Forelimb muscle (tissue), 1 donor: ENCODE results near the gene PIEZO1. TPM values are rescaled to one million over a fixed set of nuclear protein-coding genes. Genes with fewer than 3 reads are reported as not detected.
"Not testable (repeated sequence)": the region's sequence is repeated elsewhere in the genome, so short reads cannot be mapped to it uniquely, and the experiment has no call there.

Source experiments
- DNase-seq: peaks from one replicate; pipeline ENCODE4 v3.0.0-alpha.2; 2013; ENCODE audit warnings: low read depth
- polyA plus RNA-seq: library from polyadenylated mRNA; unstranded; fragments of 120-200 nt; gene quantifications from one replicate; pipeline ENCODE4 v1.2.1, GENCODE V29; 2013; ENCODE audit not compliant: insufficient read length

Gene PIEZO1
- polyA plus RNA-seq, 1 donor, result 52.2 TPM

DNA sequence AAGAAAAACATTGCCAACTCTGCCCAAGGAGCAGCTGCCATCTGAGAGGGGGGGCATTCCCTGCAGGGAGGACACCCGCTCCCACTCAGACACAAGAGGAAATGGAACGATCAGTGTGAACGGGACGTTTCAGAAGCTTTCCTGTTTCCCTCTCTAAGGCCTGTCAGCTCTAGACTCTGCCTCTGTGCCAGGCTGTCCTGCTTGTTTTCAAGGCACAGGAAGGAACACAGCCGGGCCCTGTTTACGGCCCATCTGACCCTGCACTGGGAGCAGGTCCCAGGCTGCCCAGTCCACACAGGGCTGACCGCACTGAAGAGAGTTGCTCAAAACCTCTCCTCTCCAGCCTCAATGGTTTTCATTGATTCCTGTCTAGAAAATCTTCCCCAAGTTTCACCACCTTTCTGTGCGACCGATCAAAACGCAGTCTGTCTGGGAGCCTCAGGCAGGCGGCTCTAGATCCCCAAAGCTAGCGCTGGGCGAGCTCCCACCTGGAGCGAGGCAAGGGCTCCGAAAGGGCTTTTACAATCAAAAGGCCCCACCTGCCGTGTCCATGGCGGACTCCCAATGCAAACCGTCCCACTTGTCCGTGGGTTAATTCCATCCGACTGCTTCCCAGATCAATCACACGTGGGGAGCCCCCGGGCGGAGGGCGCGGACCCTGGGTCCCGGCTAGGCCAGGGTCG, 1.5 kb downstream of the PIEZO1 start:
- no peak for DNase-seq

DNA sequence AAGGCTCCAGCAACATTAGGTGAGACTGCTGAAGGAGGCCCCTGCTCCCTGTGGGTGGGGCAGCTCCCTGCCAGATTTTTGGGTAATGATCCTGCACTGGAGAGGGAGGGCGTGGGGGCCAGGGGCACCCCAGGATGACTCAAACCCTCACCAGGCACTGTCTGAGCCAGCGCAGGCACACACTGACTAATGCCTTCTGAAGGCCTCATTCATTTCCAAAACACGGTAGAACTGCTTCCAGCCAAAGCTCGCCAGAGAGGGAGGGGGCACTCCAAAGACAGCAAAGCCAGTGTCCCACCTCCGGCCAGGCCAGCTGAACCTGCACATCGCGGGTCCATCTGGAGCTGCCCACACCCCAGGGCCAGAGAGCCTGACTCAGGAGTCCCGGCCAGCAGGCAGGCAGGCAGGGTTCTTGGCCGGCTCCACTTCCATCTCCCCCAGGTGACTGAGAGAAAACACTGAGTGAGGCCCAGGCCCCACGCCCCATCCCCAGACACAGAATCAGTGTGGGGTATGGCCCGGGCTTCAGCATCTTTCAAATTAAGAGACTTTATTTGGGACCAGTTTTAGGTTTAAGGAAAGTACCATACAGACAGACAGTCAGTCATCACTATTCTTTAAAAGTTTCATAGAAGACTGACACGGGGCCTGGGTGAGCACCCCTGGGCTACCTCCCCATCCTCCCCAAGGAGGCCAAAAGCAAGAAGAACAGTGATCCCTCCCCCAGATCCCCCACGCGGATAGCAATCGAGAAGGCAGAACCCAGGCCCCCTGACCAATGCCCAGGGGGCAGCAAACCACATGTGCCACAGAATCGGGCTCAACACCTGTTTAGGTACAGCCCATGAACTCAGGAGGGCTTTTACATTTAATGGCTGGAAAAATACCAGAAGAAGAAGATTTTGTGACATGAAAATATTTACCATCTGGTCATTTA, 2.3 kb downstream of the PIEZO1 start:
- DNase-seq, result no peak

DNA sequence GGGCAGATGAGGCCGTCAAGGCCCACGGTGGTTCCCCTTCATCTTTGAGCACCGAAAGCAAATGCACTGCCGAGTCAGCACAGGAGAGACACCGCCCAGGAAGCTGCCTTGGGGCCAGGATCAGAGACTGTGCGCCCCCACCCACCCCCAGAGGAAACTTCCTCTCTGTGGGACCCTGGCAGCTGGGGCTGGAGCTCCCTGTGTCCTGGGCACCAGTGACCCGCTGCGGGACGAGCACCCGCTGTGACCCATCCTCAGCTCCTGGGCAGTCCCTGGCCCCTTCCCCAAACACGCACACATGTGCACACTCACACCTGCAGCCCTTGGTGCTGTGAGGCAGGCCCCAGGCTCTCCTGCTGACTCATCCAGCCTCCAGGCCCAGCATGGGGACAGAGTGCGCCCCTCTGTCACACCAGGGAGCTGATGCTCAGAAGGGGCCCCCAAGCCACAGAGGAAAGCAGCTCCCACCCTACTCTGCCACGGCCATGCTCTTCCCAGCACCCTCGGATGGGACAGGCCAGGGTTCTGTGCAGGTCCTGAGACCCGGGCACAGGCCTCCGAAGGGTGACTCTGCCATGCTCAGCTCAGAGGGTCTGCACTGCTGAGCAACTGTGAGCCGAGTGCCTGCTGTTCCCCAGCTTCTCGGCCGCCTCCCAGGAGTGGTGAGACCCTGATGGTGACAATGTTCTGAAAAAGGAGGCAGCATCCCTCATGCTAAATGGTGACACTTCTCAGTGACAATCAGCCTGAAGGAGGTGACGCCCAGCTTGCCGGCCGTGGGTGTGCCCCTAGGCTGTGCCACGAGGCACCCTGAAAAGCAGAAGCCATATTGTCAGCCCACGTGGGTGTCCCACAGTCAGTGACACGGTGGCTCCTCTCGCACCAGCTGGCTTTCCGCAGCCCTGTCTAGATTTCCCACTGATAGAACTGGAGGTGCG, 3.6 kb downstream of the PIEZO1 start:
- DNase-seq, result no peak

DNA sequence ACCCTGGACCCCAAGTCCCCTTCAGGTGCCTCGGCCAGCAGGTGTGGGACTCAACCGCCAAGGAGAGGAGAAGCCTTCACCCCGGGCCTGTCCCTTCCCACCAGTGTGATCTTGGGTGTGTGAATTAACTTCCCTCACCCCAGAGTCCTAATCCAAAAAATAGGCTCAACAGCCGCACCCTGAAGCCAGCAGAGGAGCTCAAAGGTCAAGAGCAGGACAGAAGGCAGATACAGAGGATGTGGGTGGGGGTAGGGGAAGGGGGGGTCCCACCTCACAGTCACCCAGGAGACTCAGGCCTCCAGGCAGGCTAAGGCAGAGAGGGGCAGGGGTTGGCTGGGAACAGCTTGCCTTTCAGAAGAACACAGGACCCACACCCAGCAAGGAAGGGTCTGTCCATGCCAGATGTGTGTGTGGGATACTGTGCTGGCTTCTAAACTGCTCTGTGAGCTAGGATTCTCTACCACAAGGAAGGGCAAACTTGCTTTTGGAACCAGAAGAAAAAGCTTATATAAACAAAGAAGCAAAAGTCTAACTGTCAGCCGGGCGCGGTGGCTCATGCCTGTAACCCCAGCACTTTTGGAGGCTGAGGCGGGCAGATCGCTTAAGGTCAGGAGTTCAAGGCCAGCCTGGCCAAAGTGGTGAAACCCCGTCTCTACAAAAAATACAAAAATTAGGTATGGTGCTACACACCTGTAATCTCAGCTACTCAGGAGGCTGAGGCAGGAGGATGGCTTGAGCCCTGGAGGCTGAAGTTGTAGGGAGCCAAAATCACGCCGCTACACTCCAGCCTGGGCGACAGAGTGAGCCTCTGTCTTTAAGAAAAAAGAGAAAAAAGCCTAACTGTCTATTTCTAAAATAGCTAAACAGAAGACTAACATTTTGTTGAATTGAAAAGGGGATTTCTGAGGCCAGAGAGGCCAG, 4.6 kb downstream of the PIEZO1 start:
- DNase-seq, result no peak

DNA sequence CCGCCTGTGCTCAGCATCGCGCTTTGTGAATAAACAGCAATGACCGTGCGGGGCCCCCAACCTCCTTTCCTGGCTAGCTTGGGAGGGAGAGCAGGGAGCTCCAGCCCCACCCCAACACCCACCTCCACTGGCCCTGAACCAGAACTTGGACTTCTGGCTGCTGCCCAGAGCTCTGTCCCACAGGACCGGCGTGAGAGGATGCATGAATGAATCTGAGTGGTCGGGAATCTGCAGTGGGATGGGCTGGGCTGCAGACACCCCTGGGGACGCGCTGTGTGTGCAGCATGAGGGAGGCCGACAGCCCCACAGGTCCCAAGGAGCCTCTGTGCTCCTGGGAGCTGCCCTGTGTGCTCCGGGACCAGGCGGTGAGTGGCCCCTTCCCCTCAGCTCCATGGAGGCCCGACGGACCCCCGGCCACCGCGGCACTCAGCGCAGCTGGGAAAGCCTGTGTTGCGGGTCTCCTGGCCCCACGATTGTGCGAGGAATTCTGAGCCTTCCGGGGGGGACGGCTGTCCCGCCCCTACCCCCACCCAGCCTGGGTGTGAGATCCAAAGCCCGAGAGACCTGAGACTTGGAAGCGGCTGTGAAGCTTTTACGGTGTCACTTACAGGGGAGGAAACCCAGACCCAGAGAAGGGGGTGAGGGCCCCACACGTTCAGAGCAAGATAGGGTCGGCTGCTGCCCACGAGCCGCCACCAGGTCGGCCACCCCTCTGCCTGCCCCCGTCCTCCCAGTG, 5.4 kb downstream of the PIEZO1 start:
- DNase-seq, result no peak

DNA sequence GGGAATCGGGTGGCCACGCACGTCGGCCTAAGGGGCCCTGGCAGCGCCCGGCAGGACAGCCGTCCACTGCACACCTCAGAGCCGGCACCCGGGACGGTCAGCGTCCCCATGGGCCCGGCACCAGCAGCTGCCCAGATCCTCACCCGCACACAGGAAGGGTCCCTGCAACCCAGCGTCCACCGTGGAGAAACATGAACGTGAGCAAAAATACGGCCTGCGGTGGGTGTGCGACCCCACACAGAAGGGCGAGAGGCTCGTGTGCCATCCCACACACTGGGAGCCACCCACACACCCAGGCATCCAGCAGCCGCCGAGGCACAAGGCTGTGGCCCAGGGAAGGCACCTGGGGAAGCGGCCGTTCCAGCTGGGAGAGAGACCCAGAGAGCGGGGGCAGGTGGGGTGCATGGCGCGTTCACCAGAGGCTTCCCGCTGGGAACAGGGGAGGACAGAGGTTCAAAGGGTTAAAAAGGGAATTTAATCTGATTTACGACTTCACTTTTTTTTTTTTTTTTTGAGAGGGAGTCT, 6.4 kb downstream of the PIEZO1 start:
- DNase-seq, result no peak

DNA sequence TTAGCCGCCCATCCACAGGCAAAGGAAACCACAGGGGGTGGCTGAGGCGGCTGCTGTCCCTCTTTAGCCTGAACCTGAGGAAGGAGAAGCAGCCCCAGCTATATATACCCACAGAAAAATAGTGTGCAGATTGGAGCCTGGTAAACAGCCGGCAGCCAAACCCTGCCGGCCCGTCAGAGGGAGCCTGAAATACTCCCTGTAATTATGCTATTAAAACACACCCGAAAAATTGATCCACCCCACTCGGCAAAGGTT, 6.8 kb downstream of the PIEZO1 start:
- no peak for DNase-seq

DNA sequence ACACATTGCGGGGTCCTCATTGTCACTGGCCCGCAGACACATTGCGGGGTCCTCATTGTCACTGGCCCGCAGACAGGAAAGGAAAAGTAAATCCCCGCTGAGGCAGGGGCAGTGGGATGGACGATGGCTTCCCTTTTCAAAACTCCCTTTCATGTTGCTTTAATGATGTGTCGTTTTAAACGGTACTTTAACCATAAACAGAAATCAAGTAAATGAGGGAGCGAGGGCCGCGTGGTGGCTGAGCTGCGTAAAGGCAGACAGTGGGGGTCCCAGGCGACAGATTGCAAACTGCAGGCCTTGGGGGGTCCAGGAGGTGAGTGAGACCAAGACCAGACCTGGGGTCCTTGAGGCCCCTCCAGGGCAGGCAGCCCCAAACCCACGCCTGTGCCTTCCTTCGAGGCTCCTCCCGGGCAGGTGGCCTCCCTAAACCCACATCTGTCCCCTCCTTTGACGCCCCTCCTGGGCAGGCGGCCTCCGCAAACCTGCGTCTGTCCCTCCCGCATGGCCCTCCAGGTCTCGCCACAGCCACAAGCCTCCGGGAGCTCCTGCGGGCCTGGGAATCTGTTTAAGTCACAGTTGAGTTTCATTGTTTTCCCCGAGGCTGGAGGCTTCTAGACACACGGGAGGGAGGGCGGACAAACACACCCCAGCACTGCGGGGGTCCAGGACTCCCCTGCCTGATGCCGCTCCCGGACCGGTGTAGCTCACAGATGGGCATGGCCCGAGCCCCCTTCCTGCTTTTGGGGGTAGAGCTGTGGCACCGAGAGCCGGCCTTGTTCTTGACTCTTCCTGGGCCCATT, 7.3 kb downstream of the PIEZO1 start:
- no peak for DNase-seq

DNA sequence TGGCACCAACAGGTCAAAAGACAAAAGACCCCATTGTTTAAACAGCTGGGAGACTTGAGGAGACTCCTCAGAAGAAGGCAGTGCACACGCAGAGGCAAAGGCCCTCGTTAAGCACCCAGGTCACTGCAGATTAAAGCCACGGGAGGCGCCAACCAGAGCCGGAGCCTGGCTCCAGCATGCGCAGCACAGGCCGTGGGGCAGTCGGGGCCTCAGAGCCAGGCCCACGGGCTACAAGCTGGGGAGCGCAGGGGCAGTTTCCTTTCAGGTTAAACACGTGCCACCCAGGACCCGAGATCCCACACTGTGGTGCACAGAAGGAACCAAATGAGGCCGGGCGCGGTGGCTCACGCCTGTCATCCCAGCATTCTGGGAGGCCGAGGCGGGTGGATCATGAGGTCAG, 9.2 kb downstream of the PIEZO1 start:
- no peak for DNase-seq

DNA sequence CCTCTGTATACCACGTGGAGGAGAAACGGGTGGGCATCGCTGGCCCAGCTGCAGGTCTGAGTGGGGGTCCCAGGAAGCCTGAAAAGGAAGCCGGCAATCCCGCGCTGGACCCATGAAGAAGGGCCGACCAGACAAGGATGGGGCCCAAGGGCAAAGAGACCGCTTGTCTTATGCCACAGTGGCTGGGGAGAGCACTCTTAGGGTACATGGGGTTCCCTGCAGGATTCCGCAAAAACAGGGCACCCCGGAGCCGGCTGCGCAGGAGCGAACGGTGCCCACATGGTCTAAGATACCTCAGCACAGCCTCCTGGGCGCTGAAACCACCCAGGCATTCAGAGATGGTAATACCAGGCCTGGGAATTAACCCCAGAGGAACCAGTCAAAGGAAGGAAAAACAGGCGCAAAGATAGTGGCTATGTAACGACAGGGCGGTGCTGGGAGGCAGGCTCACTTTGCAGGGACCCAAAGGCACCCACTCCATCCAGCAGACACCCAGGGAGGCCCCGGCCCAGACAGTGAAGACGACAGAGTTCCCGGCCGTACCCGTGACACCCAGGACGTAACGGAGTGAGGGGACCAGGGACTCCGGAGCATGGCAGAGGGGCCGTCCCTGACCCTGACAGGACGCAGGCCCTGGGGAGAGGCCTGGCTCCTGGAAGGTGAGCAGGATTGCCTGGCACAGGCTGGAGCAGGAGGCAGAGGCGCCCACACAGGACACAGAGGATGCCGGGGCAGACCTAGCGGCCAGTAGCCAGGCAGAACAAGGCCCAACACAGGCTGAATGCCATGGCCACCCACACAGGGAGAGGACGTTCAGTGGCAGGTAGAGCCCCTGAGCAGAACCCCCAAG, 10.3 kb downstream of the PIEZO1 start:
- no peak for DNase-seq

DNA sequence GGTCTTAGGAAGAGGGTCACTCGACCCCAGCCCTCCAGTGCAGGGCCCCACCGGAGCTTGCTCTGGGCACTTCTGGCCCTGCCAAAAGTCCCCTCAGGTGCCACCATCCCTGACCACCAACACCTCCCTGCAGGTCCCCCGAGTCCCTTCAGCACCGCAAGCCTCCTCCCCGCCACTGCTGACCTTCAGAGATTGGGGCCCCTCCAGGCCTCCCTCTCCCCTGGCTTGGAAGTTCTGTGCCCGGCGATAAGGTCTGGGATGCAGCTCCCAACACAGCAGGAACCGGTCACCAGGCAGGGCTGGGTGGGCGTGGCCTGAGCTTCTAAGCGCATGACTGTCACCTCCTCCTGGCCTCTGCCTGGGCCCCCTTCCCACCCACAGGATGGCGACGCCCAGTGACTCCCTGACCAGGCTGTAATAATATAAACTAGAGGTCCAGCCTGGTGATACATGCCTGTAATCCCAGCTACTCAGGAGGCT, 11.2 kb downstream of the PIEZO1 start:
- DNase-seq, result no peak

DNA sequence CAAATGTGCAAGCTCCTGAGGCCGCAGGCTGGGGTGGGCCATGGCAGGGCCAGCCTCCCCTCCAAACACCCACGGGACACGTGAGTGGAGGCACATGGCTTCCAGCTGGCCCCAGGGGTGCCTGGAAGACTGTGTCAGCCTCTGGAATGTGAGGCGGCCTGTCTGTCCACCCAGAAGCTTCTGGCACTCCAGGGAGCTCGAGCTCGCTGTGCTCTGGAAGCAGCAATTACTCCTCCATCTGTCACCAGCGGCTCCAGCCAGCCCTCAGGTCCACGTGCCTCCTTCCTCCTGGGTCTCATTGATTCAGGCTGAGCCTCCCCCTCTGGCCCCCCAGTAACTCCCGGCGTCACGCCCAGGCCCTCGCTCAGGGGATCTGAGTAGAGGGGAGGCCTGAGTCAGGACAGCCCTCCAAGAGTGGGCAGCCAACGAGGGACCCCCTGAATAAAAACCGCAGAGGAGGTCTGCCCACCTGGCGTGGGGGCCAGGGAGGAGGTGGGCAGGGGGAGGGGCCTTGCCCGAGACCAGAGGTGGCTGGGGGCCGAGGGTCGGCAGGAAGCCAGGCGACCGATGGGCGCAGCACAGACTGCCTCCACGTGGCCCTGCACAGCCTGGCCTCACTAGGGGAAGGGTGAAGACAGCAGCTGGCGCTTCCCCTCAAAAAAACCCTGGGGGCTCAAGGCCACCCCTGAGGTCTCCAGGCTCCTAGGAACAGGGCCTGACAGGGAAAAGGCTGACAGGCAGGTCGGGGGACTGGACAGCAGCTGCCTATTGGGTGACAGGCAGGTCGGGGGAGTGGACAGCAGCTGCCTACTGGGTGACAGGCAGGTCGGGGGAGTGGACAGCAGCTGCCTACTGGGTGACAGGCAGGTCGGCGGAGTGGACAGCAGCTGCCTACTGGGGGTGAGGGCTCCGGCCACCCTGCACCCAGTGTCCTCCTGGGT, 11.9 kb downstream of the PIEZO1 start:
- no peak for DNase-seq

DNA sequence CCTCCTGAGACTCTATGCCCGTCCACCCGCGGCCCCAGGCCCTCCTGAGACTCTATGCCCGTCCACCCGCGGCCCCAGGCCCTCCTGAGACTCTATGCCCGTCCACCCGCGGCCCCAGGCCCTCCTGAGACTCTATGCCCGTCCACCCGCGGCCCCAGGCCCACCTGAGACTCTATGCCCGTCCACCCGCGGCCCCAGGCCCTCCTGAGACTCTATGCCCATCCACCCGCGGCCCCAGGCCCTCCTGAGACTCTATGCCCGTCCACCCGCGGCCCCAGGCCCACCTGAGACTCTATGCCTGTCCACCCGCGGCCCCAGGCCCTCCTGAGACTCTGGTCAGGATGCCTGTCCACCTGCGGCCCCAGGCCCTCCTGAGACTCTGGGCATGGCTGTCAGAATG, 13.2 kb downstream of the PIEZO1 start:
- DNase-seq, result not testable (repeated sequence)

DNA sequence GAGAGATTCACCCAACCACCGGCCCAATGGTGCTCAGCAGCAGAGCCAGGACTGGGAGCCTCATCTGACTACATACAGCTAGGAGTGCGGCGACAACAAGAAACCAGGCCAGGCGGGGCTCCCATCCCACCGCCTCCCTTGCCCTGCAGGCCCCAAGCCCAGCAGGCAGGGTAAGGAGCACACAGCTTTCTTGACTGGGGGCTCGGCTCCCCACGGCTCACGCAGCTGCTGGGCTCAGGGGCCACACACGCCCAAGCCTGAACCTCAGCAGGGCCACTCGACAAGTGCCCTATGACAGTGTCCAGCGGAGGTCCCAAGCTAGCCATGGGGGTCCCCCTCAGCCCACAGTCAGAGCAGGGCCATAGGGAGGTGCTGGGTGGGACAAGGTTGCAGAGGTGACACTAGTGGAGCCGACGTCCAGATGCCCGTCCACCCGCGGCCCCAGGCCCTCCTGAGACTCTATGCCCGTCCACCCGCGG, 13.7 kb downstream of the PIEZO1 start:
- DNase-seq, result no peak

DNA sequence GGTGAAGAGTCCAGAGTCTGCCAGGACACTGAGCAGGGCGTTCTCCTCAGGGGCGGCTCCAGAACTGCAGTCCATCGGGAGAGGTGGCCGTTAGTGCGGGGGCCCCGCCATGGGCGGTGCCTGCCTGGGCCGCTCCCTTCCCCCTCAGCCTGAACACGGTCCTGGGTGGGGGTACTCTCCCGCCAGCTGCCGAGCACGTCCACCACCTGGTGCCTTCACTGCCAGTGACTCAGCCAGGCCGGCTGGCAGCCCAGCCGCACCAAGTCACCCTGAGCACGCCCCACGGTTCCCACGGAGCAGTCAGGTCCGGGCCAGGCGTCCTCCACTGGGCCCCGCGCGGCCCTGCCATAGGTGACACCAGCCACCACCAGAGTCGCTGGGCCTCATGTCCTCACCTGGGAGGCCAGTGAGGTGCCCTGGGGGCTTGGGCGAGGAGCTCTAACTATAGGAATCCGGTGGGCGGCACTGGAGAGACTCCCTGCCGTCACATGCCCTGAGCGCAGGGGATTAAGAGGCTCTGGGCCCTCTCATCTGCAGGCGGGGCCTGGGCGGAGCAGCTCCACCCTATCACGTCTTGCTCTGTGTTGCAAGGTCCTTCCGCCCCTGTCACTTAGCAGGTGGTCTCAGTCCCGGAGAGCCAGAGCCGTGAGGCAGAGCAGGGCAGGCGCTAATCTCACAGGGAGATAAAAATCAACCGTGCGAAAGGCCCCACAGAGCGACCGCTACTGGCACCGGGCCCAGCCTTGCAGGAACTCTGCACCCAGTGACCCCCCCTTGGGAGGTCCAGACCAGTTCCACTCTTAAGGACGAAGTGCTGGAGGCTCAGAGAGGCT, 14.3 kb downstream of the PIEZO1 start:
- DNase-seq, result no peak
